HFF-Myc (cell line): Measurements from ENCODE around the gene ATP6V1F.
A peak's percentile ranks its signal among the peaks of the same experiment; 100 is the strongest.

ENCODE experiments used
- DNase-seq: peaks from one replicate; pipeline ENCODE4 v3.0.0-alpha.2; 2011; ENCODE audit warnings: low read depth; ENCODE audit errors: extremely low read depth
- H3K4me3 ChIP-seq: replicated peaks from 2 replicates; pipeline ENCODE4 v1.5.1; 2011; ENCODE audit warnings: low read depth, mild to moderate bottlenecking, control low read depth, low read length
- TF ChIP-seq, protein P1 (sequence below): IDR thresholded peaks from 2 replicates; pipeline ENCODE4 v1.5.1; 2012; ENCODE audit warnings: mild to moderate bottlenecking, low read depth, low read length, control low read depth; ENCODE audit errors: missing control alignments

ATP6V1F gene

GRCh38 chr7:128879461-128879938 is 16.8 kb downstream of the ATP6V1F start:
- H3K4me3 ChIP-seq, result no peak overlapping the region

GRCh38 chr7:128879939-128880746 is 17.5 kb downstream of the ATP6V1F start:
- TF ChIP-seq, protein P1, sequence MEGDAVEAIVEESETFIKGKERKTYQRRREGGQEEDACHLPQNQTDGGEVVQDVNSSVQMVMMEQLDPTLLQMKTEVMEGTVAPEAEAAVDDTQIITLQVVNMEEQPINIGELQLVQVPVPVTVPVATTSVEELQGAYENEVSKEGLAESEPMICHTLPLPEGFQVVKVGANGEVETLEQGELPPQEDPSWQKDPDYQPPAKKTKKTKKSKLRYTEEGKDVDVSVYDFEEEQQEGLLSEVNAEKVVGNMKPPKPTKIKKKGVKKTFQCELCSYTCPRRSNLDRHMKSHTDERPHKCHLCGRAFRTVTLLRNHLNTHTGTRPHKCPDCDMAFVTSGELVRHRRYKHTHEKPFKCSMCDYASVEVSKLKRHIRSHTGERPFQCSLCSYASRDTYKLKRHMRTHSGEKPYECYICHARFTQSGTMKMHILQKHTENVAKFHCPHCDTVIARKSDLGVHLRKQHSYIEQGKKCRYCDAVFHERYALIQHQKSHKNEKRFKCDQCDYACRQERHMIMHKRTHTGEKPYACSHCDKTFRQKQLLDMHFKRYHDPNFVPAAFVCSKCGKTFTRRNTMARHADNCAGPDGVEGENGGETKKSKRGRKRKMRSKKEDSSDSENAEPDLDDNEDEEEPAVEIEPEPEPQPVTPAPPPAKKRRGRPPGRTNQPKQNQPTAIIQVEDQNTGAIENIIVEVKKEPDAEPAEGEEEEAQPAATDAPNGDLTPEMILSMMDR, result peak; percentile 67
- no peak overlapping the region for H3K4me3 ChIP-seq
- no peak for DNase-seq

More at GRCh38 chr7:128879461-128879938, 16.8 kb downstream of the ATP6V1F start:
- DNase-seq, result no peak
- TF ChIP-seq, protein P1, result no peak

DNA sequence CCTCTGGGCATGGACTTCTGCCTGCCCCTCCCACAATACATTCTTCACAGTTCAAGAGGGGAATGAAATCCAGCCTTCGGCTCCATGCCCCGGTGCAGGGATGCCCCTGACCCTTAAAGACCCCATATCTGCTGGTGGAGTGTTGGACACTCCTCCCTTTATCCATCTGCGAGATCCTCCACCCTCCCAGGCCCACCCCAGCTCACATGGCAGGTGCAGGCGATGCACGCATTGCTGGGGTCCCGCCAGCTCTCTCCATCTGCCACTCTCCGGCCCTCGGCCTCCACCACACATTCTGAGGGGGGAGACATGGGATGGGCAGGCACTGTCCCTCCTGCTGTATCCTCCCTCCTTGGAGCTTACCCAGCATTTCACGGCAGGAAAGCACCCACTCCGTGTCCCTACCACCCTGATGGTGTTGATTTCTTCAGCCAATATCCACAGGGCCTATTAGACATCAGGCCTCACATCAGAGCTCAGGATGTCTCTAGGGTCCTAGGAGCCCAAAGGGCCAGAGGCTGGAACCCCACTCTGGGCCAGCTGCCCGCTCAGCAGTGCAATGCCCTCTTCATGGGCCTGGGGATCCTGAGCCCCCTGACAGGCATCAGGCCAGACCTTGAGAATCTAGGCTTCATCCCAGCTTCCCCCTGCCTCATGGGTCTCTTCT is 18.3 kb downstream of the ATP6V1F start:
- no peak overlapping the region for H3K4me3 ChIP-seq
- DNase-seq, result no peak
- TF ChIP-seq, protein P1, result no peak

DNA sequence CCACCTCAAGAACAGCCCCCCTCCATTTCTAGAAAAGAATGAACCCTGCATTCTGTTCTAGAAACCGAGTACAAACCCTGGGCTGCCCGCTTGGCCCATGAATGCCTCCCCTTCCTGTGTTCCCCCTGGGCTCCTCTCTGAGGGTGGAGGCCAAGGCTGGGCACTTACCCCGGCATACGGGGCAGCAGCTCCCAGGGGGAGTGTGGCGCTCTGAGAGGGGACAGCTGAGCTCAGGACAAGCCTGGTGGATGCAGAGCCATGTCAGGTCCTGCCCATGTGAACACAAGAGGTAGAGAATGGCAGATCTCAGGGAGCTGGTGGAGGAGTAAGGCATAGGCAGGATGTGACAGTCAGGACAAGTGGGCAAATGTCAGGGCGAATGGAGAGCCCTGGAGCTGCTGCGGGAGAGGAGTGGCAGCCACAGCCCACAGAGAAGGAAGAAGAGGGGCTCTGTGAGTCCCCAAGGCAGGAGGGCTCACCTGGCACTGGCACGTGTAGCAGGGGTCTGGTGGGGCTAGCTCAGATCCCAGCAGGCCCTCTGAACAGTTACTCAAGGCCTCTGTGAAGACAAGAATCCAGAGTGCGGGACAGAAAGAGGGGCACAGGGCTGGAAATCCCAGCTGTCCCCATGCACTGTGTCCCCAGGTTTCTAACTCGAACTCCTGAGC is 18.9 kb downstream of the ATP6V1F start:
- no peak overlapping the region for H3K4me3 ChIP-seq
- DNase-seq, result no peak
- TF ChIP-seq, protein P1, result no peak

GRCh38 chr7:128882134-128882533 is 19.5 kb downstream of the ATP6V1F start:
- H3K4me3 ChIP-seq, result no peak overlapping the region
- no peak for DNase-seq
- TF ChIP-seq, protein P1, result no peak

DNA sequence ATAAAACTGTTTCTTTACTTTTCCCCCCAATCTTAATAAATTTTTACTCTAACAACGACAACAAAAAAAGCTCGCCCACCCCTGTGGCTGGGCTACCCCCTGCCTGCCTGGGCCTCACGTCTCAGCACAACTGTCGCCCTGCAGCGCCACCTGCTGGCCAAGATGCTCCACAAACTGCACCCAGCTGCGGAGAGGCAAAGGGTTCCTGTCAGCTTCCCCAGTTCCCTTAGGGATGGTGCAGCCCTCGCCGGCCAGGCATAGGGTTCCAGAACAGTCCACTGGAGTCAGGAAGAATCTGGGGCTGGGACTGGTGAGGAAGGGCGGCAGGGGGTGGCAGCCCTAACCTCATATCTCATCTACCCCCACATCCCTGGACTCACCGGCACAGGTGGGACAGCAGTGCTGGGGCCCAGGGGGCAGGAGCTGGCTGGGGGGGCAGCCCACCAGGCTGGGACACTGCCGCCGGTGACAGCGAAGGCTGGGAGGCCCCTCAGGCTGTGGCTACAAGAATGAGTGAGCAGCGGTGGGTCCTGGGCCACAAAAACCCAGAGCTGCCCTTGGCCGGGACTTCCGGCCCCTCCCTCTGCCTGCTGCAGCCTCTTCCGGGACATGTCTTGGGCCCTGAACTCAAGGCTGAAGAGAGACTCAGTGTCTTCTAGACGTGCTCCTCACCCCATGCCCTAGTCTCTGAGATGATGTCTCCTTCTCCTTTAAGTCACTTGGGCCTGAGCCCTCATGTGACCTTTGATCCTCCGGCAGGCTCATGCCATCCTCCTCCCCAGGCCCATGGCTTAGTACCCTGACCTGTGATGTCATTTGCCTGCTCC is 21.2 kb downstream of the ATP6V1F start:
- TF ChIP-seq, protein P1, result peak; percentile 96
- no peak for DNase-seq
- no peak overlapping the region for H3K4me3 ChIP-seq
